Lung (tissue), 12 donors: ENCODE data around the gene ASMTL. TPM values are rescaled to one million over a fixed set of nuclear protein-coding genes. Genes with fewer than 3 reads are reported as not detected.

ENCODE experiments used
- ATAC-seq: fragments of 200-7000 bp; cut with Tn5 transposase; one replicate; pipeline ENCODE4 v1.9.1; 2020; ENCODE audit warnings: moderate number of reproducible peaks; ENCODE audit not compliant: insufficient read depth, low FRiP score
- DNase-seq, 3 donors: peaks; one replicate each; pipeline ENCODE4 v3.0.0-alpha.2; 2013 to 2017
- H3K27ac ChIP-seq, 2 donors: one replicate each; pipeline ENCODE4 v1.5.1; 2013; ENCODE audit warnings: mild to moderate bottlenecking in 2 of 2, moderate library complexity in 2 of 2, control low read depth in 1 of 2, inconsistent platforms in 1 of 2, low read depth in 1 of 2, low read length in 1 of 2
- H3K27me3 ChIP-seq, 3 donors: one replicate each; pipeline ENCODE4 v1.5.1; 2013; ENCODE audit warnings: low read length in 2 of 3; ENCODE audit not compliant: control insufficient read depth in 3 of 3, insufficient read depth in 3 of 3
- H3K36me3 ChIP-seq, 4 donors: one replicate each; pipeline ENCODE4 v1.5.1; 2013; ENCODE audit warnings: low read length in 4 of 4, mild to moderate bottlenecking in 1 of 4, moderate library complexity in 1 of 4; ENCODE audit not compliant: control insufficient read depth in 4 of 4, insufficient read depth in 4 of 4
- H3K4me1 ChIP-seq, 5 donors: one replicate each; pipeline ENCODE4 v1.5.1; 2013; ENCODE audit warnings: low read length in 5 of 5, mild to moderate bottlenecking in 2 of 5, moderate library complexity in 1 of 5; ENCODE audit not compliant: control insufficient read depth in 5 of 5, insufficient read depth in 5 of 5
- H3K4me3 ChIP-seq: one replicate; pipeline ENCODE4 v1.5.1; 2013; ENCODE audit warnings: mild to moderate bottlenecking, control low read depth, moderate library complexity
- H3K9ac ChIP-seq, 2 donors: one replicate each; pipeline ENCODE4 v1.5.1; 2013; ENCODE audit warnings: low read length in 2 of 2, control low read depth in 1 of 2; ENCODE audit not compliant: insufficient read depth in 1 of 2
- H3K9me3 ChIP-seq, 4 donors: one replicate each; pipeline ENCODE4 v1.5.1; 2013; ENCODE audit warnings: low read length in 3 of 4, mild to moderate bottlenecking in 1 of 4, moderate library complexity in 1 of 4; ENCODE audit not compliant: control insufficient read depth in 4 of 4, insufficient read depth in 3 of 4
- CTCF ChIP-seq: IDR thresholded peaks from 2 replicates; pipeline ENCODE4 v1.5.1; 2012; ENCODE audit warnings: mild to moderate bottlenecking; ENCODE audit errors: control extremely low read depth, extremely low read depth
- WGBS, 2 donors: extraction: QIAGEN DNeasy Blood & Tissue Kit; methylation state at CpG; one replicate each; pipeline ENCODE4 v1.1.7; 2013; 5-methylcytosine and 5-hydroxymethylcytosine counted together
- polyA plus RNA-seq, 2 donors: library from polyadenylated mRNA; stranded (reverse); fragments of 200-250 nt; gene quantifications; one replicate each; pipeline ENCODE4 v1.2.1, GENCODE V29; 2013
- total RNA-seq, 2 donors: library from RNA; depleted of rRNA in 1 of 2; stranded (reverse); fragments of >200 nt in 1 of 2; gene quantifications; one replicate each; pipeline ENCODE4 v1.2.1, GENCODE V29; 2014 to 2021
- donor health status: control.
- donor health status: control.
- donor health status: Bipolar disorder and iron deficiency.
- donor health status: healthy.
- donor health status: DM: yes; HTN: yes; CAD: no.

ASMTL gene
- total and polyA plus RNA-seq, 4 donors = 12.3 to 29.4 (median 21.8) TPM

GRCh38 chrX:1388651-1389050 is 64.1 kb downstream of the ASMTL start:
- TF ChIP-seq CTCF = no peak
- no peak overlapping the region for H3K9ac ChIP-seq
- no peak overlapping the region for H3K27ac ChIP-seq
- peaks cover 44 to 67% (median 50%) of the 10 kb centered on the region in 4 donors for H3K36me3 ChIP-seq
- no peaks in the 10 kb centered on the region for H3K27me3 ChIP-seq
- 90% methylated on average over 4 of the region's 4 CpGs for WGBS, 2 donors
- DNase-seq = no peak
- H3K4me3 ChIP-seq = no peak overlapping the region
- no peaks in the 10 kb centered on the region for H3K9me3 ChIP-seq
- H3K4me1 ChIP-seq = peaks cover 0 to 17% (median 7%) of the 10 kb centered on the region in 5 donors
- no peak for ATAC-seq

GRCh38 chrX:1387141-1387776 is 65.5 kb downstream of the ASMTL start:
- peaks cover 45 to 67% (median 54%) of the 10 kb centered on the region in 4 donors for H3K36me3 ChIP-seq
- H3K9me3 ChIP-seq = no peaks in the 10 kb centered on the region
- no peak for TF ChIP-seq CTCF
- WGBS, 2 donors = 94 to 97% methylated on average over 34 to 43 of the region's 43 CpGs
- H3K9ac ChIP-seq = no peak overlapping the region
- no peak overlapping the region for H3K27ac ChIP-seq
- ATAC-seq (no peak), DNase-seq (no peak)
- H3K4me1 ChIP-seq = peaks cover 0 to 10% (median 5%) of the 10 kb centered on the region in 5 donors
- H3K4me3 ChIP-seq = no peak overlapping the region
- H3K27me3 ChIP-seq = no peaks in the 10 kb centered on the region

- no peaks in the 10 kb centered on the region for H3K9me3 ChIP-seq
- H3K4me1 ChIP-seq = peaks cover 0 to 10% (median 5%) of the 10 kb centered on the region in 5 donors
- no peak for DNase-seq
- H3K27ac ChIP-seq = no peak overlapping the region
- 96 to 97% methylated on average over 36 to 41 of the region's 41 CpGs for WGBS, 2 donors
- no peaks in the 10 kb centered on the region for H3K27me3 ChIP-seq
- no peak for ATAC-seq
- no peak for TF ChIP-seq CTCF
- no peak overlapping the region for H3K9ac ChIP-seq
- H3K36me3 ChIP-seq = peaks cover 45 to 64% (median 55%) of the 10 kb centered on the region in 4 donors
- no peak overlapping the region for H3K4me3 ChIP-seq
Measured at GRCh38 chrX:1386338-1387127, 66.2 kb downstream of the ASMTL start.
